DOHH2 (cell line): ENCODE data around the gene NR0B1.

ENCODE experiments used
- H3F3A ChIP-seq: fragments of 200-600 bp; sonication (generic), shearing (Covaris generic); 2 replicates; pipeline ENCODE4 v1.6.0; 2016; ENCODE audit warnings: antibody characterized with exemption, mild to moderate bottlenecking; ENCODE audit not compliant: control insufficient read depth, insufficient read depth
- H3K27ac ChIP-seq: fragments of 200-600 bp; sonication (generic); 2 replicates; pipeline ENCODE4 v1.5.1; 2014; ENCODE audit warnings: low read depth, mild to moderate bottlenecking, low read length, moderate library complexity
- H3K27me3 ChIP-seq: fragments of 200-600 bp; sonication (generic); 2 replicates; pipeline ENCODE4 v1.6.1; 2014; ENCODE audit warnings: mild to moderate bottlenecking, low read length, mixed read lengths; ENCODE audit not compliant: control insufficient read depth
- H3K36me3 ChIP-seq: fragments of 200-600 bp; sonication (generic); 2 replicates; pipeline ENCODE4 v1.6.1; 2014; ENCODE audit warnings: mild to moderate bottlenecking, low read length, moderate library complexity, mixed read lengths; ENCODE audit not compliant: control insufficient read depth
- H3K4me1 ChIP-seq: fragments of 200-600 bp; sonication (generic); 2 replicates; pipeline ENCODE4 v1.6.1; 2014; ENCODE audit warnings: mild to moderate bottlenecking, low read length, mixed read lengths; ENCODE audit not compliant: control insufficient read depth
- H3K4me2 ChIP-seq: fragments of 200-600 bp; sonication (generic); 2 replicates; pipeline ENCODE4 v1.6.0; 2014; ENCODE audit warnings: mild to moderate bottlenecking, low read length, moderate library complexity
- H3K4me3 ChIP-seq: fragments of 200-600 bp; sonication (generic); 2 replicates; pipeline ENCODE4 v1.5.1; 2014; ENCODE audit warnings: mild to moderate bottlenecking, low read length, mixed read lengths
- H3K79me2 ChIP-seq: fragments of 200-600 bp; sonication (generic); 2 replicates; pipeline ENCODE4 v1.6.1; 2014; ENCODE audit warnings: mild to moderate bottlenecking, low read length, mixed read lengths; ENCODE audit not compliant: control insufficient read depth
- H3K9me2 ChIP-seq: fragments of 200-600 bp; sonication (generic); replicated peaks from 2 replicates; pipeline ENCODE4 v1.6.1; 2014; ENCODE audit warnings: mild to moderate bottlenecking, low read length, mixed read lengths; ENCODE audit not compliant: control insufficient read depth
- H3K9me3 ChIP-seq: fragments of 200-600 bp; sonication (generic); 2 replicates; pipeline ENCODE4 v1.6.1; 2014; ENCODE audit warnings: antibody characterized with exemption, low read length, mixed read lengths; ENCODE audit not compliant: control insufficient read depth, insufficient read depth
- H4K20me1 ChIP-seq: fragments of 200-600 bp; sonication (generic); 2 replicates; pipeline ENCODE4 v1.6.0; 2014; ENCODE audit warnings: low read depth, mild to moderate bottlenecking, antibody characterized with exemption, low read length, moderate library complexity; ENCODE audit not compliant: control insufficient read depth, insufficient read depth
- EZH2phosphoT487 ChIP-seq: fragments of 200-600 bp; sonication (generic); IDR thresholded peaks from 2 replicates; pipeline ENCODE4 v1.6.1; 2017; ENCODE audit warnings: borderline replicate concordance, mild to moderate bottlenecking, antibody characterized with exemption, low read length, moderate library complexity, mixed read lengths
- TF ChIP-seq, protein P1 (sequence below): fragments of 200-600 bp; sonication (generic); IDR thresholded peaks from one replicate; pipeline ENCODE4 v1.5.1; 2014; ENCODE audit warnings: antibody characterized with exemption, mild to moderate bottlenecking, low read depth, low read length; ENCODE audit not compliant: poor library complexity, severe bottlenecking

The NR0B1 gene

DNA sequence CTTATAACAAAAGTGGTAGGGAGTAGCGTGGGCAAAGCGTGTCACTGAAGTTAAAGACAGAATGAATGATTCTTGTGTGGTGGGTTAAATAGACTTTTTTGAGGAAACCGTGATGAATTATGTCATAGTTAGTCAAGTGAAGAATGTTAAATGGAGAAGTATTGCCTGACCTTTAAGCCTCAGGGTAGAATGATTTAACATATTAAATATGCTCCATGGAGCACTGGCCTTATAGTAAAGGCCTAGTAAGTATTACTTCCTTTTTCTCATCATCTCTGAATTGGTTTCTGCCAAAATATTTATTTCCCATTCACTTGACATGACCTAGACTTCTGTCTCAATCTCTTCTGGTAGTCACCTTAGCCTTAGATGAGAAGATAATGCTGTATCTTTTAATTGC, 38.6 kb downstream of the NR0B1 start:
- Histone ChIP-seq H3F3A (no peaks in the 10 kb centered on the region), H3K36me3 (no peaks in the 10 kb centered on the region), H3K27ac (no peak overlapping the region), H4K20me1 (no peaks in the 10 kb centered on the region), H3K9me2 (no peaks in the 10 kb centered on the region), H3K27me3 (no peaks in the 10 kb centered on the region), H3K4me3 (no peak overlapping the region), H3K79me2 (no peaks in the 10 kb centered on the region), H3K4me1 (no peaks in the 10 kb centered on the region), H3K9me3 (no peaks in the 10 kb centered on the region), H3K4me2 (no peak overlapping the region)
- TF ChIP-seq, protein P1, sequence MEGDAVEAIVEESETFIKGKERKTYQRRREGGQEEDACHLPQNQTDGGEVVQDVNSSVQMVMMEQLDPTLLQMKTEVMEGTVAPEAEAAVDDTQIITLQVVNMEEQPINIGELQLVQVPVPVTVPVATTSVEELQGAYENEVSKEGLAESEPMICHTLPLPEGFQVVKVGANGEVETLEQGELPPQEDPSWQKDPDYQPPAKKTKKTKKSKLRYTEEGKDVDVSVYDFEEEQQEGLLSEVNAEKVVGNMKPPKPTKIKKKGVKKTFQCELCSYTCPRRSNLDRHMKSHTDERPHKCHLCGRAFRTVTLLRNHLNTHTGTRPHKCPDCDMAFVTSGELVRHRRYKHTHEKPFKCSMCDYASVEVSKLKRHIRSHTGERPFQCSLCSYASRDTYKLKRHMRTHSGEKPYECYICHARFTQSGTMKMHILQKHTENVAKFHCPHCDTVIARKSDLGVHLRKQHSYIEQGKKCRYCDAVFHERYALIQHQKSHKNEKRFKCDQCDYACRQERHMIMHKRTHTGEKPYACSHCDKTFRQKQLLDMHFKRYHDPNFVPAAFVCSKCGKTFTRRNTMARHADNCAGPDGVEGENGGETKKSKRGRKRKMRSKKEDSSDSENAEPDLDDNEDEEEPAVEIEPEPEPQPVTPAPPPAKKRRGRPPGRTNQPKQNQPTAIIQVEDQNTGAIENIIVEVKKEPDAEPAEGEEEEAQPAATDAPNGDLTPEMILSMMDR, result no peak
- no peak for TF ChIP-seq EZH2phosphoT487

DNA sequence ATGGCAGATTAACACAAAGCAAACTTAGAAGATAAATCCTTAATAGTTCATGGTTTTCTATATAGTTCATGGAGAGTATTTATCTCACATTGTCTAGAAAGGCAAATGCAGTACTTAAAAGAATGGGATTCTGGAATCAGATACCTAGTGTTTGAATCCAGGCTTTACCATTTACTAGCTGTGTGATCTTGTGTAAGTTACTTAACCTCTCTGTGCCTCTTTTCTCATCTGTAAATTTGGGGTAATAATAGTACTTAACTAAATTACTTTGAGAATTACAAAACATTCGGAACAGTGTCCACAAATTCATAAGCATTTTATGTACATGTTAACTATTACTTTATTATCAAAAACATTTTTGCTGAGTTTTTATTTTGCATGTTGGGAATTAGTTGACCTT, 46.4 kb downstream of the NR0B1 start:
- Histone ChIP-seq H3K4me2 (no peak overlapping the region), H3K4me3 (no peak overlapping the region), H3K9me2 (no peaks in the 10 kb centered on the region), H3K9me3 (no peaks in the 10 kb centered on the region), H3K79me2 (no peaks in the 10 kb centered on the region), H3K27me3 (no peaks in the 10 kb centered on the region), H3K36me3 (no peaks in the 10 kb centered on the region), H4K20me1 (no peaks in the 10 kb centered on the region), H3K27ac (no peak overlapping the region), H3K4me1 (no peaks in the 10 kb centered on the region), H3F3A (no peaks in the 10 kb centered on the region)
- TF ChIP-seq, protein P1, result no peak
- TF ChIP-seq EZH2phosphoT487, result no peak

DNA sequence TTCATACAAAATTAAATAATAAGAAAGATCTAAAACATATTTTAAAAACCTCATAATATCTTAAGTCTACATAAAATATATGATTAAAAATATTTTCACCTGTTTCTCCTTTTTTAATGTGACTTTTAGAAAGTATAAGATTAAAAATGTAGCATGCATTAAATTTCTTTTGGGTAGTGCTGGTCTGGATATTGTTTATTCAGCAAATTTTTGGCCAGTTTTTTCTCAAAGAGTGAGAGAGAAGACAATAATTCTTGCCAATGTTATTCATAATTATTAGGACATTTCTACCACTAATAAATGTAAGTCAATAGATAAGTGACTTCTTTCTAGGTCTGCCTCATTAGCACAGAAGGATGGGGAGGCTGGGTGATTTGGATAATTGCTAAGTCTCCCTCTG, 48.2 kb downstream of the NR0B1 start:
- Histone ChIP-seq H3K36me3 (no peaks in the 10 kb centered on the region), H3K4me1 (no peaks in the 10 kb centered on the region), H3K9me2 (no peaks in the 10 kb centered on the region), H3K9me3 (no peaks in the 10 kb centered on the region), H3K4me3 (no peak overlapping the region), H3K79me2 (no peaks in the 10 kb centered on the region), H4K20me1 (no peaks in the 10 kb centered on the region), H3K4me2 (no peak overlapping the region), H3K27ac (no peak overlapping the region), H3F3A (no peaks in the 10 kb centered on the region), H3K27me3 (no peaks in the 10 kb centered on the region)
- no peak for TF ChIP-seq EZH2phosphoT487
- TF ChIP-seq, protein P1, result no peak

DNA sequence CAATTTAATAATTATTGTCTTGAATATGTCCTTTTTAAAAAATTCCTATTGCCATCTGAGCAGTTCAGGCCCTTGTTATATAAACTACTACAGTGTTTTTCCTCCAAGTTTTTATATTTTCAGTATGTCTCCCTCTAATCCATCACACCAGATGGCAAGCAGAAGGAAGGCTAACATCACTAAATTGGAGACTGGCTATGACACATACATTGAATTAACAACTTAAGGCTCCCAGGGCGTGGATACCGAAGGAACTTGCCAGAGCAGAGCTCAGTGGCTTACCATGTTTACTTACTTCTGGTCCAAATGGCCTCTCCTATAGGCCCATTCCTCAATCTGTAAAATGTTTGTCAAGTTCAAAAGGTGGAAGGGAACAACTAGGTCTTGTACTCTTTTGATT, 49.3 kb downstream of the NR0B1 start:
- TF ChIP-seq EZH2phosphoT487, result no peak
- TF ChIP-seq, protein P1, result no peak
- no peak overlapping the region for H3K27ac ChIP-seq

More for the DNA sequence above, 49.3 kb downstream of the NR0B1 start:
- Histone ChIP-seq H3K4me3 (no peak overlapping the region), H4K20me1 (no peaks in the 10 kb centered on the region), H3K9me3 (no peaks in the 10 kb centered on the region), H3F3A (no peaks in the 10 kb centered on the region), H3K27me3 (no peaks in the 10 kb centered on the region), H3K4me1 (no peaks in the 10 kb centered on the region), H3K36me3 (no peaks in the 10 kb centered on the region), H3K9me2 (no peaks in the 10 kb centered on the region), H3K4me2 (no peak overlapping the region), H3K79me2 (no peaks in the 10 kb centered on the region)
